Breast epithelium (tissue), 4 donors: ENCODE data around the gene PPP2R2D. TPM values are rescaled to one million over a fixed set of nuclear protein-coding genes. Genes with fewer than 3 reads are reported as not detected.

Source experiments
- DNase-seq, 2 donors: peaks; one replicate each; pipeline ENCODE4 v3.0.0-alpha.2; 2019; ENCODE audit warnings: low spot score in 2 of 2
- H3K27ac ChIP-seq, 2 donors: fragments of 200-600 bp; sonication (generic) in 1 of 2; one replicate each; pipeline ENCODE4 v1.5.1; 2016 to 2019; ENCODE audit warnings: mild to moderate bottlenecking in 1 of 2
- H3K27me3 ChIP-seq, 2 donors: fragments of 200-600 bp; sonication (generic) in 1 of 2; one replicate each; pipeline versions ENCODE4 v1.5.1 to v1.6.0; 2017 to 2019; ENCODE audit warnings: control low read depth in 1 of 2, mild to moderate bottlenecking in 1 of 2
- H3K36me3 ChIP-seq: fragments of 200-600 bp; one replicate; pipeline ENCODE4 v1.5.1; 2019
- H3K4me1 ChIP-seq, 2 donors: fragments of 200-600 bp; sonication (generic); one replicate each; pipeline ENCODE4 v1.5.1; 2016 to 2019; ENCODE audit warnings: control low read depth in 1 of 2
- H3K4me3 ChIP-seq, 3 donors: fragments of 200-600 bp; sonication (generic); 1 replicate in 2 of 3; 2 replicates in 1 of 3; pipeline ENCODE4 v1.5.1; 2016 to 2019; ENCODE audit warnings: mild to moderate bottlenecking in 3 of 3, moderate library complexity in 2 of 3
- H3K9me3 ChIP-seq, 2 donors: fragments of 200-600 bp; sonication (generic) in 1 of 2; one replicate each; pipeline ENCODE4 v1.5.1; 2016 to 2019; ENCODE audit warnings: control low read depth in 1 of 2
- CTCF ChIP-seq, 3 donors: fragments of 450-650 bp; IDR thresholded peaks; one replicate each; pipeline ENCODE4 v1.5.1; 2016 to 2017; ENCODE audit warnings: antibody characterized with exemption in 3 of 3, mild to moderate bottlenecking in 3 of 3, moderate library complexity in 3 of 3
- POLR2A ChIP-seq: fragments of 450-650 bp; IDR thresholded peaks from one replicate; pipeline ENCODE4 v1.6.1; 2016; ENCODE audit warnings: antibody characterized with exemption, mild to moderate bottlenecking, moderate library complexity
- POLR2AphosphoS5 ChIP-seq, 3 donors: sonication (generic); formaldehyde crosslinking; IDR thresholded peaks; one replicate each; pipeline ENCODE4 v1.6.1; 2017; ENCODE audit warnings: antibody characterized with exemption in 3 of 3
- intact Hi-C: fragments of 100-400 bp; cut with DNase I; formaldehyde crosslinking; loops from one replicate; pipeline ENCODE4 v1.15.1; 2023; ENCODE audit warnings: low total_unique reads
- total RNA-seq, 3 donors: library from RNA; depleted of rRNA; stranded (reverse); fragments of >200 nt; gene quantifications; one replicate each; pipeline ENCODE4 v1.1.0, GENCODE V29; 2016

PPP2R2D gene
- total RNA-seq, 3 donors from 2014 or later, result 33.0 to 51.8 (median 44.1) TPM

- Histone ChIP-seq H3K4me1 (no peaks in the 10 kb centered on the region), H3K27ac (no peak overlapping the region), H3K4me3 (no peak overlapping the region), H3K9me3 (peaks cover 0 to 7% of the 10 kb centered on the region in 2 donors), H3K27me3 (no peaks in the 10 kb centered on the region), H3K36me3 (no peaks in the 10 kb centered on the region)
- intact Hi-C loops, result no loop called here
- no peak for TF ChIP-seq POLR2A
- no peak for TF ChIP-seq POLR2AphosphoS5 (IDR thresholded peaks at IDR 0.05)
- no peak for TF ChIP-seq CTCF (IDR thresholded peaks at IDR 0.05)
- DNase-seq, result no peak
These were observed 19.9 kb downstream of the PPP2R2D start for GRCh38 chr10:131920693-131921092.

- Histone ChIP-seq H3K4me3 (no peak overlapping the region), H3K9me3 (peaks cover 0 to 11% of the 10 kb centered on the region in 2 donors), H3K27ac (no peak overlapping the region), H3K36me3 (no peaks in the 10 kb centered on the region), H3K4me1 (no peaks in the 10 kb centered on the region), H3K27me3 (no peaks in the 10 kb centered on the region)
- DNase-seq, result no peak
- TF ChIP-seq POLR2A, result no peak
- TF ChIP-seq POLR2AphosphoS5 (IDR thresholded peaks at IDR 0.05), result no peak
- no peak for TF ChIP-seq CTCF (IDR thresholded peaks at IDR 0.05)
- intact Hi-C loops, result no loop called here
These were observed 20.4 kb downstream of the PPP2R2D start for GRCh38 chr10:131921184-131921583.

- no peaks in the 10 kb centered on the region for H3K4me1 ChIP-seq
- intact Hi-C loops, result no loop called here
- TF ChIP-seq POLR2A (no peak), POLR2AphosphoS5 (IDR thresholded peaks at IDR 0.05) (no peak), CTCF (IDR thresholded peaks at IDR 0.05) (no peak)
- no peaks in the 10 kb centered on the region for H3K36me3 ChIP-seq
- DNase-seq, result no peak
- no peaks in the 10 kb centered on the region for H3K27me3 ChIP-seq
- H3K4me3 ChIP-seq, result no peak overlapping the region
- H3K9me3 ChIP-seq, result peaks cover 0 to 11% of the 10 kb centered on the region in 2 donors
- H3K27ac ChIP-seq, result no peak overlapping the region
These were observed 22.4 kb downstream of the PPP2R2D start for GRCh38 chr10:131923038-131923756.

GRCh38 chr10:131925011-131925649 lies 24.3 kb downstream of the PPP2R2D start:
- no peaks in the 10 kb centered on the region for H3K27me3 ChIP-seq
- TF ChIP-seq CTCF (IDR thresholded peaks at IDR 0.05), result no peak
- no peak for TF ChIP-seq POLR2A
- TF ChIP-seq POLR2AphosphoS5 (IDR thresholded peaks at IDR 0.05), result no peak
- intact Hi-C loops, result no loop called here
- H3K4me3 ChIP-seq, result no peak overlapping the region
- peaks cover 0 to 11% of the 10 kb centered on the region in 2 donors for H3K9me3 ChIP-seq
- no peak overlapping the region for H3K27ac ChIP-seq
- DNase-seq, result no peak
- H3K36me3 ChIP-seq, result no peaks in the 10 kb centered on the region
- peaks cover 0 to 3% of the 10 kb centered on the region in 2 donors for H3K4me1 ChIP-seq

GRCh38 chr10:131925716-131926115 lies 24.9 kb downstream of the PPP2R2D start:
- Histone ChIP-seq H3K27me3 (no peaks in the 10 kb centered on the region), H3K4me1 (peaks cover 0 to 3% of the 10 kb centered on the region in 2 donors), H3K36me3 (no peaks in the 10 kb centered on the region), H3K9me3 (peaks cover 0 to 11% of the 10 kb centered on the region in 2 donors), H3K4me3 (no peak overlapping the region), H3K27ac (no peak overlapping the region)
- no peak for TF ChIP-seq POLR2AphosphoS5 (IDR thresholded peaks at IDR 0.05)
- TF ChIP-seq CTCF (IDR thresholded peaks at IDR 0.05), result no peak
- no peak for DNase-seq
- intact Hi-C loops, result no loop called here
